Erythroblast (primary cell): ENCODE data around the gene SH2D1B.

Experiments used
- GATA1 ChIP-seq: IDR thresholded peaks from 2 replicates; pipeline ENCODE4 v1.6.1; 2011; ENCODE audit warnings: low read depth, mild to moderate bottlenecking, control low read depth, low read length, moderate library complexity
- POLR2A ChIP-seq: IDR thresholded peaks from 2 replicates; pipeline ENCODE4 v1.6.1; 2011; ENCODE audit warnings: mild to moderate bottlenecking, low read length

DNA sequence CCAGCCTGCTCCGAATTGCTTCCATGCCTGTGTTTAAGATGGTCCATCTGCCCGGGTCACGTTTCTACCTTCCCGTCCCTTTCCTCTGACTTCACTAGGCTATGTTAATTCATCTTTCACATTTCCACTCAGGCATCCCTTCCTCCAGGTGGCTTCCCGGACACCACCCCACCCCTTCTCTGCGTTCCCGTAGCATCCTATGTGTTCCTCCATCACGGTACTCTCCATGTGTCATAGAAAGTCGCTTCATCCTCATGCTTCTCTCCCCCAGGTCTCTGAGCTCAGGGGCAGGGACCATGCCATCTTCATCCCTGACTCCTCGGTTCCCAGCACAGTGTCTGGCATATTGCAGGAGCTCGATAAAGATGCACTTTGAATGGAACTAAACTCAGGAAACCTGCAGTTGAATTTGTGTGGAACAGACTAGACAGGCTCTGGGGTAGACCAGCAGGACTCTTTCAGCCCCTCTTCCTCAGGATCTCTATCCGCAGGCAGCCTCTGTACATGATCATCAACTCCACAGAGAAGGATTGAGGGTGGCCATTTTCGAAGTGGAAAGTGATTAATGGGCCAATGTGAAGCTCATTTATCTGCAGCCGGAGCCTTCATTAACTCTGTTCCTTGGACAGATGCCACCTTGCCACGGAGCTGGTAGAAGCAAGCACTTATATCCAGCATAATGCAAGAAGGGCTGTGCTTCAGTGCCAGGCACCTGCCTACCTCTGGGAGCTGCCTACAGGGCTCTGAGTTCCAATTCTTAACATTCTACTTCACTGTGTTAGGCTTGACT, 21.3 kb downstream of the SH2D1B start:
- TF ChIP-seq POLR2A (no peak), GATA1 (no peak)
